D721Med (cell line): ENCODE results near the gene FLACC1.

Source experiments
- DNase-seq: peaks from one replicate; pipeline ENCODE4 v3.0.0; 2011; ENCODE audit warnings: low spot score; ENCODE audit not compliant: insufficient read length
- FAIRE-seq: peaks from 2 replicates; lab custom pipeline; 2011; peaks lifted over from hg19 to GRCh38; lab: Jason Lieb, UNC
- TF ChIP-seq, protein P1 (sequence below): IDR thresholded peaks from 2 replicates; pipeline ENCODE4 v1.5.1; 2012; ENCODE audit warnings: mild to moderate bottlenecking, control low read depth; ENCODE audit not compliant: insufficient read depth; ENCODE audit errors: missing control alignments

FLACC1 gene

DNA sequence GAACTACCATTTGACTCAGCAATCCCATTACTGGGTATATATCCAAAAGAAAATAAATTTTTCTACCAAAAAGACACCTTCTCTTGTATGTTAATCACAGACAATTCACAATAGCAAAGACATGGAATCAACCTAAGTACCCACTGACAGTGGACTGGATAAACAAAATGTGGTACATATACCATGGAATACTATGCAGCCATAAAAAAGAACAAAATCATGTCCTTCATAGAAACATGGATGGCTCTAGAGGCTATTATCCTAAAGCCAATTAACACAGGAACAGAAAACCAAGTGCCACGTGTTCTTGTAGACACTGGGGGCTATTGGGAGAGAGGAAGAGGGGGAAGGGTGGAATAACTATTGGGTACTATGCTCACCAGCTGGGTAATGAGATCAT, 27.7 kb downstream of the FLACC1 start:
- FAIRE-seq (no peak), DNase-seq (no peak)
- TF ChIP-seq, protein P1, sequence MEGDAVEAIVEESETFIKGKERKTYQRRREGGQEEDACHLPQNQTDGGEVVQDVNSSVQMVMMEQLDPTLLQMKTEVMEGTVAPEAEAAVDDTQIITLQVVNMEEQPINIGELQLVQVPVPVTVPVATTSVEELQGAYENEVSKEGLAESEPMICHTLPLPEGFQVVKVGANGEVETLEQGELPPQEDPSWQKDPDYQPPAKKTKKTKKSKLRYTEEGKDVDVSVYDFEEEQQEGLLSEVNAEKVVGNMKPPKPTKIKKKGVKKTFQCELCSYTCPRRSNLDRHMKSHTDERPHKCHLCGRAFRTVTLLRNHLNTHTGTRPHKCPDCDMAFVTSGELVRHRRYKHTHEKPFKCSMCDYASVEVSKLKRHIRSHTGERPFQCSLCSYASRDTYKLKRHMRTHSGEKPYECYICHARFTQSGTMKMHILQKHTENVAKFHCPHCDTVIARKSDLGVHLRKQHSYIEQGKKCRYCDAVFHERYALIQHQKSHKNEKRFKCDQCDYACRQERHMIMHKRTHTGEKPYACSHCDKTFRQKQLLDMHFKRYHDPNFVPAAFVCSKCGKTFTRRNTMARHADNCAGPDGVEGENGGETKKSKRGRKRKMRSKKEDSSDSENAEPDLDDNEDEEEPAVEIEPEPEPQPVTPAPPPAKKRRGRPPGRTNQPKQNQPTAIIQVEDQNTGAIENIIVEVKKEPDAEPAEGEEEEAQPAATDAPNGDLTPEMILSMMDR, result no peak

DNA sequence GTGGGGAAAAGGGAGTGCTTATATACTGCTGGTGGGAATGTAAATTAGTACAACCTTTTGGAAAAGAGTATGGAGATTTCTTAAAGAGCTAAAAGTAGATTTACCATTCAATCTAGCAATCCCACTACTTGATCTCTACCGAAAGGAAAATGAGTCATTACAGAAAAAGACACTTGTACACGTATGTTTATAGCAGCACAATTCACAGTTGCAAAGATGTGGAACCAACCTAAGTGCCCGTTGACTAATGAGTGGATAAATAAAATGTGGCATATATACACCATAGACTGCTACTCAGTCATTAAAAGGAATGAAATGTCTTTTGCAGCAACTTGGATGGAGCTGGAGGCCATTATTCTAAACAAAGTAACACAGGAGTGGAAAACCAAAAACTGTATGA, 29.5 kb downstream of the FLACC1 start:
- DNase-seq (no peak), FAIRE-seq (no peak)
- TF ChIP-seq, protein P1, result no peak

DNA sequence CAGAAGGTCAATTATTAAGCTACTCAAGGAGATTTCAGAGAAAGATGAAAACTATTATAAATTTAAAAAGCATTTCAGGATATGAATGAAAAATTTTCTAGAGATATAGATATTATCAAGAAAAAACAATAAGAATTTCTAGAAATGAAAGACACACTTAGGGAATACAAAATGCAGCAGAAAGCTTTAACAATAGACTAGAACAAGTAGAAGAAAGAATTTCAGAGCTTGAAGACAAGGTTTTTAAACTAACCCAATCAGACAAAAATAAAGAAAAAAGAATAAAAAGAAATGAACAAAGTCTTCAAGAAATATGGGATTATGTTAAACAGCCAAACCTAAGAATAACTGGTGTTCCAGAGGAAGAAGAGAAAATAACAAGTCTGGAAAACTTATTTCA, 34.4 kb downstream of the FLACC1 start:
- no peak for FAIRE-seq

DNA sequence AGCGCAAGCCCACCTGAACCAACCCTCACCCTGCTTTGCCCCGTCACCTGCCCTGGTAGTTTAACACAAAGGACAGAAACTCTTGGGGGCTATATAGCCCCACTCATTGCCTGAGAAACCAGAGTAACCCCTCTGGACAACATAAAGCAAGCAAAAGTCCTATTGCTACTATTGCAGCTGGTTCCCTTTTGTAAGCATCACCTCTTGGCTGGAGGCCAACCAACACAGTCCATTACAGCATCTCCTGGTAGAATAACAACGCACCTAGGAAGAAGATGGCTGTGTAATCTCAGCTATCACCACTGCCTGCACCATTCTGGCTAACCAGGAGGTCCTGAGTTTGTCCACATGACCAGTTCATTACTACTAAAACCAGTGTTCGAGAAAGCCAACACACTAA, 36.4 kb downstream of the FLACC1 start:
- DNase-seq, result no peak
- TF ChIP-seq, protein P1, result no peak
- no peak for FAIRE-seq

More for the DNA sequence above, 34.4 kb downstream of the FLACC1 start:
- DNase-seq, result no peak
- TF ChIP-seq, protein P1, result no peak

DNA sequence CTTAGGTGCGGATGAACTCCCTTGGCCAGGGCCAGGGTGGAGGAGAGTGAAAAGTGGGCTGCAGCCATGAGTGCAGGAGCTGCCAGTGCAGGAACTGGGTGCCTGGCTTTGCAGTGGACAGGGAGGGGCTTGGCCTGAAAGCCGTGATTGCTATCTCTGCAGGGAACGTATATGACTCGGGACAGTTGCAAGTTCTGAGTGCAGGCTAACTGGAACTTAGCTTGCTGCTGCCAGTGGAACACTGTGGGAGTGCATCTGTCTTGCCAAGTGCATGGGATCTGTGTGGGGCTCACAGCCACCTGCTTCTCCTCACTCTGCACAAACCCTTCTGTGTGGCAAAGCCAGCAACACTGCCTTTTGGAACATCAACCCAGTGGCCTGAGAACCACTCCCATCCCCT, 36.9 kb downstream of the FLACC1 start:
- DNase-seq (no peak), FAIRE-seq (no peak)
- TF ChIP-seq, protein P1, result no peak

DNA sequence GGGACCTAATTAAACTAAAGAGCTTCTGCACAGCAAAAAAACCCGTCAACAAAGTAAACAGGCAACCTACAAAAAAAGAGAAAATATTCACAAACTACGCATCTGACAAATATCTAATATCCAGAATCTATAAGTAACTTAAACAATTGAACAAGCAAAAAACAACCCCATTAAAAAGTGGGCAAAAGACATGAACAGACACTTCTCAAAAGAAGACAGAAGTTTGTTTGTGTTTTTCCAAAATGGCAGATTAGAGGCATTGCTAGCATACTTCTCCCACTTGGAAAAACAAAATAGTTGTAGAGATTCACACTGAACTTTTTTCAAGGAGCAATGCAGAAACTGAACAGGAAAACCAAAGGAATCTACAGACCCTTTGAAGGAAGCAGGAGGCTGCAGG, 37.6 kb downstream of the FLACC1 start:
- TF ChIP-seq, protein P1, result no peak
- no peak for DNase-seq
- FAIRE-seq, result no peak

DNA sequence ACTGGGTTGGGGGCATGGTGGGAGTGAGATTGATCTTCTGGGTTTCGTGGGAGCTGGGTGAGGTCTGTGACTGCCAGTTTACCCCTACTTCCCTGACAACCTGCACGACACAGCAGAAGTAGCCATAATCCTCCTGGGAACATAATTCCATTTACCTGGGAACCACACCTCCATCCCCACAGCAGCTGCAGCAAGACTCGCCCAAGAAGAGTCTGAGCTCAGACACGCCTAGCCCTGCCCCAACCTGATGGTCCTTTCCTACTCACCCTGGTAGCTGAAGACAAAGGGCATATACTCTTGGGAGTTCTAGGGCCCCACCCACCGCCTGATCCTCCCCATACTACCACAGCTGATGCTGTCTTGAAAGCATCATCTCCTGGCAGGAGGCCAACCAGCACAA, 43.8 kb downstream of the FLACC1 start:
- TF ChIP-seq, protein P1, result no peak
- no peak for DNase-seq
- FAIRE-seq, result no peak
